GM19467 (cell line): ENCODE data around the gene ATP9A.

Experiments used
- ATAC-seq: cut with Tn5 transposase; IDR thresholded peaks from one replicate; pipeline ENCODE4 v1.9.1; 2021; ENCODE audit warnings: mild to moderate bottlenecking, moderate library complexity; ENCODE audit not compliant: unreplicated experiment

Gene ATP9A

GRCh38 chr20:51563486-51564332, 204.5 kb downstream of the ATP9A start:
- ATAC-seq, result no peak

GRCh38 chr20:51563174-51563485, 205.1 kb downstream of the ATP9A start:
- no peak for ATAC-seq

GRCh38 chr20:51562332-51563173, 205.6 kb downstream of the ATP9A start:
- ATAC-seq, result no peak

- ATAC-seq, result no peak
Measured at GRCh38 chr20:51562027-51562331, 206.2 kb downstream of the ATP9A start.

GRCh38 chr20:51560550-51561307, 207.5 kb downstream of the ATP9A start:
- no peak for ATAC-seq

GRCh38 chr20:51560042-51560441, 208.1 kb downstream of the ATP9A start:
- ATAC-seq, result no peak

GRCh38 chr20:51554538-51555165, 213.5 kb downstream of the ATP9A start:
- no peak for ATAC-seq

- ATAC-seq, result no peak
Measured at GRCh38 chr20:51553897-51554486, 214.2 kb downstream of the ATP9A start.

- ATAC-seq, result no peak
Measured at GRCh38 chr20:51551186-51551585, 217.0 kb downstream of the ATP9A start.

GRCh38 chr20:51549474-51549873, 218.7 kb downstream of the ATP9A start:
- ATAC-seq, result no peak

- ATAC-seq, result no peak
Measured at GRCh38 chr20:51547951-51548350, 220.2 kb downstream of the ATP9A start.
